ENCODE measurements around the gene GJB5. TPM values are rescaled to one million over a fixed set of nuclear protein-coding genes. Genes with fewer than 3 reads are reported as not detected.

Gene GJB5
- total RNA-seq, 1 experiment from 2014 or later, result not detected

DNA sequence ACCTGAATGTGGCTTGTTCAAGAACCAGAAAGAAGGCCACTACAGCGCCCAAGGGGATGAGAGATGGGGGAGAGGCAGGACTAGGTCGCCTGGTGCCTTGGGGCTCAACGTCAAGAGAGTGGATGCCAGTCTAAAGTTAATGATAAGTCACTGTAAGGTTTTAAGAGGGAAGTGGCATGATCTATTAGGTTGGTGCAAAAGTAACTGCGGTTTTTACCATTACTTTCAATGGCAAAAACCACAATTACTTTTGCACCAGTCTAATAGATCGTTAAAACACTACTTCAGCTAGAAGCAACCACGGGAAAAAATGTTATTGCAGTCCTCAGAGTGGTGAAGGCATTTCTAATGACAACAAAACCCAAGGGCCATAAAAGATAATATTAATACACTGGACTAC lies 23.5 kb downstream of the GJB5 start:
- TF ChIP-seq CTCF (IDR thresholded peaks at IDR 0.05; ENCODE audit: insufficient read depth in 1 of 2, low read depth in 1 of 2, low read length in 1 of 2, severe bottlenecking in 1 of 2, unreplicated experiment in 1 of 2), result no peak
- no peak for DNase-seq
- intact Hi-C loops (cut with micrococcal nuclease; ENCODE audit: unreplicated experiment), result no loop called here

DNA sequence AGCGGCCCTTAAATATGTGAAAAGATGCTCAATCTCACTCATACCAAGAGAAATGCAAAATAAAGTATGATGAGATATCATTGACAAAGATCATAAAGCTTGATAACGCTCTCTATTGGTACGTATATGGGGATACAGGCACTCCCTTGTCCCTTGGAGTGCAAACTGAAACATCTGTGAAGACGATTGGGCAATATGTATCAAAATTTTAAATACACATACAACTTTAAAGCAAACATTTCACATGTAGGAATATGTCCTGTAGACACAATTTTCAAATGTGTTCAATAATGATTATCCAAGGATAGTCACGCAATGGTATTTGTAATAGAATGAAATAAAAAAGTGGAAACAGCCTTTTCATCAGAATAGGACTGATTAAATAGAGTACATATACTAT lies 24.2 kb downstream of the GJB5 start:
- no peaks in the 10 kb centered on the region for H3K9me3 ChIP-seq
- POLR2A ChIA-PET, result no interaction called here
- Mint-ChIP-seq H3K36me3 (ENCODE audit: insufficient read depth, unreplicated experiment) (no peaks in the 10 kb centered on the region), H3K9me3 (ENCODE audit: unreplicated experiment) (no peaks in the 10 kb centered on the region), H3K4me1 (ENCODE audit: low read depth, unreplicated experiment) (no peaks in the 10 kb centered on the region), H3K27me3 (ENCODE audit: insufficient read depth, unreplicated experiment) (peaks cover 3% of the 10 kb centered on the region), H3K4me3 (ENCODE audit: unreplicated experiment) (no peak overlapping the region), H3K27ac (ENCODE audit: unreplicated experiment) (no peak overlapping the region)
- H3K4me1 ChIP-seq, result peaks cover 5% of the 10 kb centered on the region; the same call in 1 of the 2 replicates
- no peaks in the 10 kb centered on the region for H3K36me3 ChIP-seq (ENCODE audit: control insufficient read depth, insufficient read depth, low read length)
- intact Hi-C loops (cut with micrococcal nuclease; ENCODE audit: unreplicated experiment), result no loop called here
- no peaks in the 10 kb centered on the region for H3K27me3 ChIP-seq (replicated peaks; ENCODE audit: control insufficient read depth, insufficient read depth, low read length)
- BruUV-seq (replicated peaks), result no TSS peak
- TF ChIP-seq CTCF (IDR thresholded peaks at IDR 0.05; ENCODE audit: insufficient read depth in 1 of 2, low read depth in 1 of 2, low read length in 1 of 2, severe bottlenecking in 1 of 2, unreplicated experiment in 1 of 2), result no peak
- no peak overlapping the region for H3K4me3 ChIP-seq (ENCODE audit: low read depth, low read length)
- CTCF ChIA-PET, result no interaction called here
- no peak for DNase-seq

More for the DNA sequence above, 23.5 kb downstream of the GJB5 start:
- H3K27ac Mint-ChIP-seq (ENCODE audit: unreplicated experiment), result no peak overlapping the region
- Histone ChIP-seq H3K27me3 (replicated peaks; ENCODE audit: control insufficient read depth, insufficient read depth, low read length) (no peaks in the 10 kb centered on the region), H3K36me3 (ENCODE audit: control insufficient read depth, insufficient read depth, low read length) (no peaks in the 10 kb centered on the region), H3K4me1 (peaks cover 5% of the 10 kb centered on the region; the same call in 1 of the 2 replicates), H3K4me3 (ENCODE audit: low read depth, low read length) (no peak overlapping the region), H3K9me3 (no peaks in the 10 kb centered on the region)
- peaks cover 3% of the 10 kb centered on the region for H3K27me3 Mint-ChIP-seq (ENCODE audit: insufficient read depth, unreplicated experiment)
- no peaks in the 10 kb centered on the region for H3K9me3 Mint-ChIP-seq (ENCODE audit: unreplicated experiment)
- CTCF ChIA-PET, result no interaction called here
- no peaks in the 10 kb centered on the region for H3K36me3 Mint-ChIP-seq (ENCODE audit: insufficient read depth, unreplicated experiment)
- no peaks in the 10 kb centered on the region for H3K4me1 Mint-ChIP-seq (ENCODE audit: low read depth, unreplicated experiment)
- POLR2A ChIA-PET, result no interaction called here
- no peak overlapping the region for H3K4me3 Mint-ChIP-seq (ENCODE audit: unreplicated experiment)
- no TSS peak for BruUV-seq (replicated peaks)

GRCh38 chr1:34779526-34779925 lies 24.7 kb downstream of the GJB5 start:
- H3K36me3 Mint-ChIP-seq (ENCODE audit: insufficient read depth, unreplicated experiment), result no peaks in the 10 kb centered on the region
- no peaks in the 10 kb centered on the region for H3K9me3 Mint-ChIP-seq (ENCODE audit: unreplicated experiment)
- ChIA-PET CTCF (no interaction called here), POLR2A (no interaction called here)
- no peak for DNase-seq
- H3K4me1 Mint-ChIP-seq (ENCODE audit: low read depth, unreplicated experiment), result no peaks in the 10 kb centered on the region
- H3K4me3 ChIP-seq (ENCODE audit: low read depth, low read length), result no peak overlapping the region
- no peaks in the 10 kb centered on the region for H3K36me3 ChIP-seq (ENCODE audit: control insufficient read depth, insufficient read depth, low read length)
- no peaks in the 10 kb centered on the region for H3K9me3 ChIP-seq
- H3K27me3 ChIP-seq (replicated peaks; ENCODE audit: control insufficient read depth, insufficient read depth, low read length), result no peaks in the 10 kb centered on the region
- peaks cover 3% of the 10 kb centered on the region for H3K27me3 Mint-ChIP-seq (ENCODE audit: insufficient read depth, unreplicated experiment)
- TF ChIP-seq CTCF (IDR thresholded peaks at IDR 0.05; ENCODE audit: insufficient read depth in 1 of 2, low read depth in 1 of 2, low read length in 1 of 2, severe bottlenecking in 1 of 2, unreplicated experiment in 1 of 2), result no peak
- intact Hi-C loops (cut with micrococcal nuclease; ENCODE audit: unreplicated experiment), result no loop called here
- no TSS peak for BruUV-seq (replicated peaks)
- no peak overlapping the region for H3K27ac Mint-ChIP-seq (ENCODE audit: unreplicated experiment)
- no peak overlapping the region for H3K4me3 Mint-ChIP-seq (ENCODE audit: unreplicated experiment)
- peaks cover 5% of the 10 kb centered on the region; the same call in 1 of the 2 replicates for H3K4me1 ChIP-seq

Measured in Caco-2 (cell line).